Cerebellar nuclear complex (tissue), 1 donor: ENCODE results near the gene SMOC1.

ENCODE experiments used
- DNase-seq, 2 experiments: peaks; one replicate each; lab custom pipeline; 2025; lab: John Stamatoyannopoulos, UW

SMOC1 gene

DNA sequence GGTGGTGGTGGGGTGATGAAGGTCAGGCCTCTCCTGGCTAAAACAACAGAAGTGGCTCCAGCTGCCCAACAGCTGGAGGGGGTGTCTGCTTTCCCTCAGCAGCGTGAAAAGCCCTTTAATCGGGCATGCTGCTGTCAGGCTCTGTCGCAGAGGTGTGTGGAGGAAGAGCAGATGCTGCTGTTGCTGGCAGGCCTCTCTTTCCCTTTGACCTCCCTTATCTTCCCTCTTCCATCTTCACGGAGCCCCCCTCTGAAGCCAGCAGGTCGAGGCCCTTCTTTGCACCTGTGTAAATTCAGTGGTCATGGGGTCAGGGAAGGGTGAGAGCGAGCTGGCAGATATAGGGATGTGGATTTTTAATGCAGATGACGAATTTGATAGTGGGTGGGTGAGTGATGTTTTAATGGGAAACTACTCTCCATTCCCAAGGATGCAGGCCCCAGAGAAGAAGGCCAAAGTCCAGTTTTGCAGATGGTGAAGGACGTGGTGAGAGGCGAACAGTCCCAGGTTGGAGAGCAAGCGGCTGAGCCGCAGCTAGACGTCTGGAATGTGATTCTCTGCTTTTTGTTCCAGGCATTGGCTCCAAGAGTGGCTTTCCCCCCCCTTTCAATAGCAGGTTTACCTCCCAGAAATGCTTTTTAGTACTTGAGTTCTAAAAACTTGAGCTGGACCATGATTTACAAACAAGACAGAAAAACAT lies 64.0 kb downstream of the SMOC1 start:
- DNase-seq, result no peak

DNA sequence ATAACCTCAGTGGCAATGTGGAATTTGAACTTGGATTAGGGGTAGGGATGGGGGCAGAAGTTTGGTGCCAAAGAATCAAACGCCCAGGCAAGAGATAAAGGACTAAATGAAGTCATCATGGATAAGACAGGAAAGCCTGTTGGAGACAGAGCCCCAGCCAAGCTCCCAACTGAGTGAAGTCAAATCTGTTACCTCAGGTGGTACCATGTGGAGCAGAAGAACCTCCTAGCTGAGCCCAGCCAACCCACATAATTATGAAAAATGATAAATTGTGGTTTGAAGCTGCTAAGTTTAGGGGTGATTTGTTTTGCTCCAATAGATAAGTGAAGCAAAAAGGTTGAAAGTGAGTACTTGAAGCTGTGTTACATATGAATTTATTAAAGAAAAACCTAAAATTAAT lies 66.1 kb downstream of the SMOC1 start:
- no peak for DNase-seq

DNA sequence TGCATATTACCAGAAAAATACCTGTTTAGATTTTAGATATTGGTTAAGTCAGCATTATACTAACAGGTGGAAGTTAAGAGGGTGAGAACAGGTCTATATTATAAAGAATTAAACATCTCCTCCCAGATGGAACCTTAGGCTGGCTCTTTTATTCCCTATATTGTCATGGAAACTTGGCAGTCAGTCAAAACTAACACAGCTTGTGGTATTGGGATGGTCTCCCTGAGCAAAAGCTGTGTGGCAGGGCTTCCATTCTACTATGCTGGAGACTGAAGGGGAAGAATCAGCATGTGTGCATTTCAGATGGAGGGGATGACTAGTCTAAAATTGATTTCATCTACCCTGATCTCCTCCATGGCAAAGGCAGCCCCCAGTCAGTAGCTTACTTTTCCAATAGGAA lies 66.7 kb downstream of the SMOC1 start:
- no peak for DNase-seq

DNA sequence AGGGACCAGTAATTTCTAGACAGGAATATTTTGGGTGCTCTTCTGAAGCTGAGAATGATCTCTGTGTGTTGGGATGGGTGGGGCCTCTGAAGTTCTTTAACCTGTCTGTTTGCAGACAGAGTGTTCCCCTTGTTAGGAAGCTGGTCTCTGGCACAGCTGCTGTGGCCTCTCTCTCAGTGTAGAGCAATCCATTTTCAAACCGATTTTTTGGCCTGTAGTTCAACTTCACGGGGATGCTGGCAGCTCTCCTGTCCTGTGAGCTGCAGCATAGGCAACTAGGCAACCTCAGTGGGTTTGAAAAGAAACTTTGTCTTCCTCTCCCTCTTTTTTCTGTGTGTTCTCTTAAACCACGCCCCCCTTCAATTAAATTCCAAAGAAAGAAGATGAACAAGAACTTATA lies 69.1 kb downstream of the SMOC1 start:
- no peak for DNase-seq

DNA sequence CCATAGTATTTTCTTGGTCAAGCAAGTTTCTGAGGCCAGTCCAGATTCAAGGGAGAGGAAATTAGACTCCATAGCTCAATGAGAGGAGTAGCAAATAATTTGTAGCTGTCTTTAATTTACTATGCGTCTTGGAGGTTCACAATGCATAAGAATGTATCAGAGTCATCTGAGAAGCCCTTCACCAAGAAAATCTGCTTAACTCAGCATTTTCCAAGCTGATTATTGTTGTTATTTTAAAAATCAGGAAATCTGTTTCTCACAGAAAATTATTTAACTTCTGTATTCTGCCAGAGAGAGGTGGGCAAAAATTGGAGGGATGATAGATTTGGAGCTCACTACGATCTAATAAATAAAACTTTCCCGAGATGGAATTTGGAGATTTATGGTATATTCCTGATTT lies 72.0 kb downstream of the SMOC1 start:
- no peak for DNase-seq

GRCh38 chr14:69951935-69952334 lies 72.7 kb downstream of the SMOC1 start:
- DNase-seq, result no peak

- DNase-seq, result peak; percentile 85 to 93
Measured at GRCh38 chr14:69953266-69953915, 74.2 kb downstream of the SMOC1 start.

DNA sequence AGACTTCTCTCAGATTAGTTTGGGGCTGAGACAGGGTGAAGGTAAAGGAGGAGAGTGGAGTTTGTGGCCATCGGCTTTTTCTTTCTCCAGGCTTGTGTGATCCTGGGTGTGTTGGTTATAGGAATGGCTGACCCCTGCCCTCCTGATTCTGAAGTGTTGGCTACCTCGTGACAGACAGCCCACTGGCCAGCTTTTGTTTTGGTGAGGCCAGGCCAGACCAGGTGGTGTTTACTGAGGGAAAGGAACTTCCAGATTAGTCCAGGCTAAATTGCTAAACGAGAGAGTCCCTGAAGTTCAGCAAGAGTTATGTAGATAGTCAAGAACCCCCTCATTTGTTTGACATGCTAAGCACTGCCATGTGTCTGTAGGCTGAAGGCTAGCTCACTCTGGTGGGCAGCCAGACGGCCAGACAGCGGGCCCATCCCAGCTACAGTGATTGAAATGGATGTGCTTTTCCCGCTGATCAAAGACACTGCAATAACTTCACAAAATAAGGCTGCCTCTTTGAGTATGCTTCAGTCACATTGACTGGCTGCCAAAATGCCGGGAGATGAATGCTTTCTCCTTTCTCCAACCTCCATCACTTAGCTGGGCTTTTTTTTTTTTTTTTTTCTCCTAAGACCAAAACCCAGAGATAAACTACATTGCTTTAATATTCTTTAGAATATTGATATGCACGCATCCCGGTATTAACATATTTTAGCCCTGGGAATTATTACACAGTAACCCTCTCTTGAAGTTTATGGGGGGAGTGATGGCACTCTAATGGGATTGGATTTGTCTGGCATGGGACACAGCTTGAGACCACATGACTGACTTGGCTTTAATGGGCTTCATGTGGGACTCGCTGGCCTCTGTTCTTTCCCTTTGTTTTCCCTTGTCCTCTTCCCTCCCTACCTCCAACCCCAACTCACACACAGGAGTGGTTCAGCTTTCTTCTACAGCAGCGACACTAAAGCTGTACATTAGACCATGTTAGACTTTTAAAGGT lies 76.9 kb downstream of the SMOC1 start:
- no peak for DNase-seq

GRCh38 chr14:69956970-69957369 lies 77.8 kb downstream of the SMOC1 start:
- no peak for DNase-seq

DNA sequence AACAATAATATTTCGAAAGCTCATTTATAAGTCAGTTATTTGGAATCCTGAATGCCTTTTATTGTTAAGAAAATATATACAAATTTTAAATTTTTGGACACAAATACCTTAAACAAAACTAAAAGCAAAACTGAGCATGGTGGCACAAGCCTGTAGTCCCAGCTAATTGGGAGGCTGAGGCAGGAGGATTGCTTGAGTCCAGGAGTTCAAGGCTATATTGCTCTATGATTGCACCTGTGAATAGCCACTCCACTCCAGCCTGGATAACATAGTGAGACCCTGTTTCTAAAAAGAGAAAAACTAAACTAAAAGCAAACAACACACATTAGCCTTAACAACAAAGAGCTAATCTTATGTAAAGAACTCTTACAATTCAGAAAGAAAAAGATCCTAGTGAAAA lies 78.8 kb downstream of the SMOC1 start:
- DNase-seq, result no peak

- no peak for DNase-seq
Measured at GRCh38 chr14:69959136-69959535, 79.9 kb downstream of the SMOC1 start.

DNA sequence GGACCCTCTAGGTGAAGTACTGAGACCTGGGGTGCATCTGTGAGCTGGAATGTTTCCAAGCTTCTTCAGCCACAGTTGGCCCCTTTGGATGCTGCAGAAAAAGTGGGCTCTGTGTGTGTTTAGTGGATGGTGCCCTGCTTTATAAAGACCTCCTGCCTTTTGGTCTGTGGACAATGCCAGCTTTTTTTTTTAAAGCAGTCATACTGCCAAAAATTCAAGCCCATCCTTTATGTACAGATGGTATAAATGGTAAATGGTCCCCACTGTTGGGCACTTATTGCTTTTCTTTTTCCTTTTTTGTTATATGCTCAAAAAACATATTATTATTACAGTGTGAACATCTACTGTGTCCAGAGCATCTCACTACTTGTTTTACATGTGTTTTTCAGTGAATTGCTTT lies 81.1 kb downstream of the SMOC1 start:
- DNase-seq, result no peak

- no peak for DNase-seq
Measured at GRCh38 chr14:69963966-69964365, 84.8 kb downstream of the SMOC1 start.

DNA sequence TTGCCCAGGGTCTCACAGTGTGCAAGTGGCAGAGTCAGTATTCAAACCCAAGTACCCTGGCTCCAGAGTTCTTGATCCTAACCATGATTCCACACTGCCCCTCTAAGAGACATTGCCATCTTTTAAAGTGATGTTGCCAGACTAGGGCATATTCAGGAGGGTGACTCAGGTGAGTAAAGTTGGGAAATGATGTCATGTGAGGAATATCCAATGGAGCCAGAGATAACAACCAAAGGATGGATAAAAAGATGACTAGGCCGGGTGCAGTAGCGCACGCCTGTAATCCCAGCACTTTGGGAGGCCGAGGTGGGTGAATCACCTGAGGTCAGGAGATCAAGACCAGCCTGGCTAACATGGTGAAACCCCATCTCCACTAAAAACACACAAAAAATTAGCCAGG lies 85.6 kb downstream of the SMOC1 start:
- no peak for DNase-seq

DNA sequence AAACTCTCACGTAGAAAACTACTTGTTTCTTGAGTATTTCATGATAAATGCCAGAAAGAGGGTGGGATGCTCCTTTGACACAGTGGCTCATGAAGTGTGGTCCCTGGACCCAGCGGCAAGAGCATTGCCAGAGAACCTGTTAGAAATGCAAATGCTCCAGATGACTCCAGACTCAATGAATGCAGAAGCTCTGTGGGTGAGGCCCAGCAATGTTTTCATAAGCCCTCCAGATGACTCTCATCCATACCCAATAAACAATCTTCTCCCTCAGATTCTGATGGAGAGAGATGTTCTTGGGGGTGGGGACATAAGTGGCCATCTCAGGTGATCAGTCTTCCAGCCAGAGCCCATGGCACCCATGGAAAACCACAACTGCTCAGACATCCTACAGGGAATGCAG lies 88.9 kb downstream of the SMOC1 start:
- DNase-seq, result no peak

GRCh38 chr14:69968681-69969080 lies 89.5 kb downstream of the SMOC1 start:
- no peak for DNase-seq

GRCh38 chr14:69972755-69973154 lies 93.5 kb downstream of the SMOC1 start:
- no peak for DNase-seq

DNA sequence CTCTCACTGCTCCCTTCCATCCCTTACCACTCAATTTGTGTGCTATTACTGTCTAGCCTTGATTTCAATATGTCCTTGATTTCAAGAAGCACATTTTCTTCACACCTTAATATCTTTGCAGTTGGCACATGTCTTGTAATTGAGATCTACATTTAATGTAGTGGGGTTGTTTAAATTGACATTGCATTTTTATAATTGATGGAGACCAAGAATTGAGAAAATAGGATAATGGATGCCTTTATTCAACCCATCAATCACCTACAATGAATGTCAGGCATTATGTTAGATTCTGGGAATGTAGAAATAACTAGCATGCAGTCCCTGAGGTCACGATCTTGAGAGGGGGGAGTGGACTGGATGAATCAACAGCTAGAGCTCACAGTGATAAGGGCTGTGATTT lies 94.6 kb downstream of the SMOC1 start:
- no peak for DNase-seq

DNA sequence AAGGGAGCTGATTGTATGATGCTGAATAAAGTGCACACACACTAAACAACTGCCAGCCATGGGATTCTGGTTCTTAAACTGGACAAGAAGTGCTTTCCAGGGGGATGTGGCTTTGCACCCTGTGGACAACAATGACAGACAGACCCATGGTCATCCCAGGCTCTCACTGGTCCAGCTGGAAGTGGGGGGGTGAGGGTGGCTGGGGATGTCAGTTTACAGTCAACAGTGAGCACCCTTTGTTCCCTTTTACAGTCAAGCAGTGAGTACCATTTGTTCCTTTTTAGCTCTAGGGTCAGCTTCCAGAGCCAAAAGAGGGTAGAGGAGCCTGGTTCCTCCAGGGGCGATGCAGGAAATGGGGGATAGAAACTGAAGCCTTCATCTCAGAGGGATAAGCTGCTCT lies 100.7 kb downstream of the SMOC1 start:
- DNase-seq, result no peak

- DNase-seq, result no peak
Measured at GRCh38 chr14:69980457-69981425, 101.5 kb downstream of the SMOC1 start.

DNA sequence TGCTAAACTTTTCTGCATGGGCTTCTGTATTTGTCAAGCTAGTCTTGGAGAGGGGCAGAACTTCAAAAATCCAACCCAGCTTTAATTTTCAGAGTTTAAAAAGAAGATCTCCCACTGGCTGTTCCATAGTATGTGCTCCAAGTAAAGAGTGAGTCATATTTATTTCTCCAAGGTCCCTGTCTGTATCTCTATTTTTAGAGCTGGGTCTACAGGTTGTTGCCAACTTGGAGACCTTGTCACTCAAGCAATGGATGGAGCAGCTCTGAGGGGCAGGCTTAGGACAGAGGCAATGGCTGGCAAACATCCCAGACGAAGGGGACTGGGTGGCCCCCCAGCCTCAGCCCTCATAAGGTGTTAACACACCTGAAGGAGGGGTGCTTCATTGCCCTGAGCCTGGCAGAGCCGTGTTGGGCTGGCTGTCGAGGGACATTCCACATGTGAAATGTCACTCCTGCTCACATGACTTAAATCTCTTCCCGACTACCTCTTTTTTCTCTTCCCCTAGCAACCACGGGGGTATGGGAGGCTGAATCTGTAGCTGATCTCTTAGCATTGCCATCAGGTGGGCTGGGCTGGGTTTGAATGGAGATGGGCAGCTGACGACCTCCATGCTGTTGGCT lies 103.1 kb downstream of the SMOC1 start:
- DNase-seq, result no peak
